ENCODE results near the gene ZNF512. TPM values are rescaled to one million over a fixed set of nuclear protein-coding genes. Genes with fewer than 3 reads are reported as not detected.

Gene ZNF512
- polyA plus RNA-seq, 2 donors: 5.6 to 6.6 TPM

DNA sequence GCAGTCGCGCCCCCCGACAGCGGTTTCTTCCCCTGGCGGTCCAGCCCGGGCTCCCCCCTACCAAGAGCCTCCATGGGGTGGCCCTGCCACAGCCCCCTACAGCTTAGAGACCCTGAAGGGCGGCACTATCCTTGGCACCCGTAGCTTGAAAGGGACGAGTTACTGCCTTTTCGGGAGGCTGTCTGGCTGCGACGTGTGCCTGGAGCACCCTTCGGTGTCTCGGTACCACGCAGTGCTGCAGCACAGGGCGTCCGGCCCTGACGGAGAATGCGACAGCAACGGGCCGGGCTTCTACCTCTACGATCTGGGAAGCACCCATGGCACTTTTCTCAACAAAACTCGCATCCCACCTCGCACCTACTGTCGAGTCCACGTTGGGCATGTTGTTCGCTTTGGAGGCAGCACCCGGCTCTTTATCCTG lies 81.3 kb downstream of the ZNF512 start:
- Histone ChIP-seq H3K4me3 (ENCODE audit: low read depth in 1 of 2, low read length in 2 of 2) (peak overlapping the region; percentile 81 to 87), H3K27ac (ENCODE audit: low read depth in 2 of 2, low read length in 1 of 2) (peak overlapping the region; percentile 86 to 98), H3K36me3 (ENCODE audit: control insufficient read depth in 2 of 2, insufficient read depth in 2 of 2, low read length in 1 of 2) (peaks cover 7 to 9% of the 10 kb centered on the region in 2 donors), H3K9me3 (ENCODE audit: control insufficient read depth in 2 of 2, insufficient read depth in 1 of 2, low read depth in 1 of 2, low read length in 1 of 2) (no peaks in the 10 kb centered on the region), H3K27me3 (ENCODE audit: control insufficient read depth in 1 of 2, insufficient read depth in 2 of 2, low read length in 2 of 2) (no peaks in the 10 kb centered on the region), H3K4me1 (ENCODE audit: control insufficient read depth in 2 of 2, insufficient read depth in 2 of 2, low read length in 1 of 2) (no peaks in the 10 kb centered on the region)
- WGBS, 2 donors: 3 to 4% methylated on average over 28 of the region's 28 CpGs

- peaks cover 7 to 9% of the 10 kb centered on the region in 2 donors for H3K36me3 ChIP-seq (ENCODE audit: control insufficient read depth in 2 of 2, insufficient read depth in 2 of 2, low read length in 1 of 2)
- peak overlapping the region; percentile 81 to 87 for H3K4me3 ChIP-seq (ENCODE audit: low read depth in 1 of 2, low read length in 2 of 2)
- H3K27me3 ChIP-seq (ENCODE audit: control insufficient read depth in 1 of 2, insufficient read depth in 2 of 2, low read length in 2 of 2): no peaks in the 10 kb centered on the region
- H3K27ac ChIP-seq (ENCODE audit: low read depth in 2 of 2, low read length in 1 of 2): peak overlapping the region in 1 of 2 donors; percentile 98
- no peaks in the 10 kb centered on the region for H3K4me1 ChIP-seq (ENCODE audit: control insufficient read depth in 2 of 2, insufficient read depth in 2 of 2, low read length in 1 of 2)
- WGBS, 2 donors: 84 to 85% methylated on average over 16 of the region's 16 CpGs
- H3K9me3 ChIP-seq (ENCODE audit: control insufficient read depth in 2 of 2, insufficient read depth in 1 of 2, low read depth in 1 of 2, low read length in 1 of 2): no peaks in the 10 kb centered on the region
Observed at GRCh38 chr2:27664622-27665363, 82.0 kb downstream of the ZNF512 start.

GRCh38 chr2:27667446-27667845 lies 84.6 kb downstream of the ZNF512 start:
- H3K36me3 ChIP-seq (ENCODE audit: control insufficient read depth in 2 of 2, insufficient read depth in 2 of 2, low read length in 1 of 2): peaks cover 0 to 4% of the 10 kb centered on the region in 2 donors
- 73 to 80% methylated on average over 1 of the region's 1 CpG for WGBS, 2 donors

GRCh38 chr2:27671235-27671634 lies 88.4 kb downstream of the ZNF512 start:
- H3K36me3 ChIP-seq (ENCODE audit: control insufficient read depth in 2 of 2, insufficient read depth in 2 of 2, low read length in 1 of 2): peaks cover 0 to 8% of the 10 kb centered on the region in 2 donors
- H3K27me3 ChIP-seq (ENCODE audit: control insufficient read depth in 1 of 2, insufficient read depth in 2 of 2, low read length in 2 of 2): no peaks in the 10 kb centered on the region
- H3K27ac ChIP-seq (ENCODE audit: low read depth in 2 of 2, low read length in 1 of 2): no peak overlapping the region
- H3K4me1 ChIP-seq (ENCODE audit: control insufficient read depth in 2 of 2, insufficient read depth in 2 of 2, low read length in 1 of 2): no peaks in the 10 kb centered on the region
- H3K9me3 ChIP-seq (ENCODE audit: control insufficient read depth in 2 of 2, insufficient read depth in 1 of 2, low read depth in 1 of 2, low read length in 1 of 2): no peaks in the 10 kb centered on the region
- 87 to 93% methylated on average over 4 of the region's 4 CpGs for WGBS, 2 donors
- H3K4me3 ChIP-seq (ENCODE audit: low read depth in 1 of 2, low read length in 2 of 2): no peak overlapping the region

More at GRCh38 chr2:27667446-27667845, 84.6 kb downstream of the ZNF512 start:
- H3K27ac ChIP-seq (ENCODE audit: low read depth in 2 of 2, low read length in 1 of 2): no peak overlapping the region
- no peak overlapping the region for H3K4me3 ChIP-seq (ENCODE audit: low read depth in 1 of 2, low read length in 2 of 2)
- H3K27me3 ChIP-seq (ENCODE audit: control insufficient read depth in 1 of 2, insufficient read depth in 2 of 2, low read length in 2 of 2): no peaks in the 10 kb centered on the region
- H3K9me3 ChIP-seq (ENCODE audit: control insufficient read depth in 2 of 2, insufficient read depth in 1 of 2, low read depth in 1 of 2, low read length in 1 of 2): no peaks in the 10 kb centered on the region
- no peaks in the 10 kb centered on the region for H3K4me1 ChIP-seq (ENCODE audit: control insufficient read depth in 2 of 2, insufficient read depth in 2 of 2, low read length in 1 of 2)

Other genes starting within 250 kb of the ZNF512 start
- 10 to 100 TPM; 41.5 to 43.8 TPM for gene GTF3C2, start 226.3 kb upstream of the ZNF512 start, polyA plus RNA-seq
- 10 to 100 TPM; 44.1 to 55.5 TPM for gene EIF2B4, start 212.7 kb upstream of the ZNF512 start, polyA plus RNA-seq
- gene SNX17, start 212.4 kb upstream of the ZNF512 start, polyA plus RNA-seq: 10 to 100 TPM; 36.9 to 61.7 TPM
- 10 to 100 TPM; 20.0 to 34.5 TPM for gene ZNF513, start 202.3 kb upstream of the ZNF512 start, polyA plus RNA-seq
- gene PPM1G, start 173.5 kb upstream of the ZNF512 start, polyA plus RNA-seq: 10 to 100 TPM; 40.3 to 65.0 TPM
- gene NRBP1, start 154.4 kb upstream of the ZNF512 start, polyA plus RNA-seq: 10 to 100 TPM; 51.9 to 95.7 TPM
- gene KRTCAP3, start 140.7 kb upstream of the ZNF512 start, polyA plus RNA-seq: 10 to 100 TPM; 21.0 to 30.3 TPM
- gene IFT172, start 93.3 kb upstream of the ZNF512 start, polyA plus RNA-seq: 10 to 100 TPM; 12.8 to 27.5 TPM
- gene FNDC4, start 87.8 kb upstream of the ZNF512 start, polyA plus RNA-seq: 10 to 100 TPM; 22.2 to 34.0 TPM
- 1 to 10 TPM; 2.1 to 4.0 TPM for gene GCKR, start 86.2 kb upstream of the ZNF512 start, polyA plus RNA-seq
- gene CCDC121, start 46.0 kb downstream of the ZNF512 start, polyA plus RNA-seq: 1 to 10 TPM; 1.0 to 1.2 TPM
- 10 to 100 TPM; 15.0 to 25.0 TPM for gene GPN1, start 46.0 kb downstream of the ZNF512 start, polyA plus RNA-seq
- 10 to 100 TPM; 16.6 to 22.8 TPM for gene SUPT7L, start 80.6 kb downstream of the ZNF512 start, polyA plus RNA-seq
- gene SLC4A1AP, start 80.8 kb downstream of the ZNF512 start, polyA plus RNA-seq: 10 to 100 TPM in 1 of 2 donors, 1 to 10 TPM in 1; 10.0 to 15.1 TPM
- 100 to 1,000 TPM in 1 of 2 donors, 10 to 100 TPM in 1; 35.5 to 102 TPM for gene MRPL33, start 188.7 kb downstream of the ZNF512 start, polyA plus RNA-seq

Data from esophagus (tissue), 2 donors.